Measurements from ENCODE around the gene SPINT1.

SPINT1 gene

GRCh38 chr15:40889112-40889511, 45.3 kb downstream of the SPINT1 start:
- TF ChIP-seq RAD21 (IDR thresholded peaks at IDR 0.05; ENCODE audit: low read depth) (no peak), USF1 (IDR thresholded peaks at IDR 0.05) (no peak), TCF12 (IDR thresholded peaks at IDR 0.05; ENCODE audit: low read depth) (no peak), EP300 (IDR thresholded peaks at IDR 0.05; ENCODE audit: borderline replicate concordance) (no peak), FOXM1 (IDR thresholded peaks at IDR 0.05; ENCODE audit: borderline replicate concordance, low read depth) (no peak), CREB1 (IDR thresholded peaks at IDR 0.05; ENCODE audit: low read depth) (no peak)

GRCh38 chr15:40891138-40891537, 47.3 kb downstream of the SPINT1 start:
- TF ChIP-seq EGR1 (IDR thresholded peaks at IDR 0.05) = no peak
- no peak for TF ChIP-seq YY1 (IDR thresholded peaks at IDR 0.05; ENCODE audit: low read depth)
- TF ChIP-seq MAX (IDR thresholded peaks at IDR 0.05) = no peak
- TF ChIP-seq CEBPB (IDR thresholded peaks at IDR 0.05) = no peak
- no peak for TF ChIP-seq TEAD4 (IDR thresholded peaks at IDR 0.05)

- no peak for TF ChIP-seq TAF1 (IDR thresholded peaks at IDR 0.05; ENCODE audit: low read depth)
- TF ChIP-seq CEBPB (IDR thresholded peaks at IDR 0.05) = no peak
- TF ChIP-seq ZBTB7A (IDR thresholded peaks at IDR 0.05; ENCODE audit: low read depth) = no peak
- TF ChIP-seq FOXM1 (IDR thresholded peaks at IDR 0.05; ENCODE audit: borderline replicate concordance, low read depth) = no peak
- TF ChIP-seq NFIC (IDR thresholded peaks at IDR 0.05) = no peak
- TF ChIP-seq RAD21 (IDR thresholded peaks at IDR 0.05; ENCODE audit: low read depth) = peak; percentile 89
Observed at GRCh38 chr15:40891810-40892446, 48.1 kb downstream of the SPINT1 start.

GRCh38 chr15:40892447-40893012, 48.7 kb downstream of the SPINT1 start:
- TF ChIP-seq EP300 (IDR thresholded peaks at IDR 0.05; ENCODE audit: borderline replicate concordance) (no peak), FOXM1 (IDR thresholded peaks at IDR 0.05; ENCODE audit: borderline replicate concordance, low read depth) (no peak), YY1 (IDR thresholded peaks at IDR 0.05; ENCODE audit: low read depth) (no peak), ZBTB7A (IDR thresholded peaks at IDR 0.05; ENCODE audit: low read depth) (no peak), CREB1 (IDR thresholded peaks at IDR 0.05; ENCODE audit: low read depth) (no peak), NFIC (IDR thresholded peaks at IDR 0.05) (no peak), CEBPB (IDR thresholded peaks at IDR 0.05) (no peak), REST (IDR thresholded peaks at IDR 0.05; ENCODE audit: low read depth) (no peak), TEAD4 (IDR thresholded peaks at IDR 0.05) (no peak), USF1 (IDR thresholded peaks at IDR 0.05) (no peak)

GRCh38 chr15:40893019-40893670, 49.3 kb downstream of the SPINT1 start:
- TF ChIP-seq TEAD4 (IDR thresholded peaks at IDR 0.05) = no peak
- no peak for TF ChIP-seq ZBTB7A (IDR thresholded peaks at IDR 0.05; ENCODE audit: low read depth)
- no peak for TF ChIP-seq NFIC (IDR thresholded peaks at IDR 0.05)
- TF ChIP-seq CEBPB (IDR thresholded peaks at IDR 0.05) = no peak
- no peak for TF ChIP-seq EGR1 (IDR thresholded peaks at IDR 0.05)
- no peak for TF ChIP-seq CREB1 (IDR thresholded peaks at IDR 0.05; ENCODE audit: low read depth)
- no peak for TF ChIP-seq USF1 (IDR thresholded peaks at IDR 0.05)
- TF ChIP-seq TAF1 (IDR thresholded peaks at IDR 0.05; ENCODE audit: low read depth) = no peak
- TF ChIP-seq FOXM1 (IDR thresholded peaks at IDR 0.05; ENCODE audit: borderline replicate concordance, low read depth) = no peak
- TF ChIP-seq YY1 (IDR thresholded peaks at IDR 0.05; ENCODE audit: low read depth) = no peak
- no peak for TF ChIP-seq RAD21 (IDR thresholded peaks at IDR 0.05; ENCODE audit: low read depth)
- no peak for TF ChIP-seq TCF12 (IDR thresholded peaks at IDR 0.05; ENCODE audit: low read depth)
- TF ChIP-seq EP300 (IDR thresholded peaks at IDR 0.05; ENCODE audit: borderline replicate concordance) = no peak
- TF ChIP-seq MAX (IDR thresholded peaks at IDR 0.05) = no peak
- TF ChIP-seq REST (IDR thresholded peaks at IDR 0.05; ENCODE audit: low read depth) = no peak

Measured in Ishikawa (cell line).